ENCODE data around the gene SOX30. TPM values are rescaled to one million over a fixed set of nuclear protein-coding genes. Genes with fewer than 3 reads are reported as not detected.
"Not testable (repeated sequence)": the region's sequence is repeated elsewhere in the genome, so short reads cannot be mapped to it uniquely, and the experiment has no call there.

SOX30 gene
- not detected for total RNA-seq
- 0.57 TPM for polyA plus RNA-seq (2013, experiment 1 of 2)
- 0.50 TPM for polyA plus RNA-seq (2013, experiment 2 of 2)
- total RNA-seq = 0 to 0.54 (median 0.13) reads per million in 172 experiments

DNA sequence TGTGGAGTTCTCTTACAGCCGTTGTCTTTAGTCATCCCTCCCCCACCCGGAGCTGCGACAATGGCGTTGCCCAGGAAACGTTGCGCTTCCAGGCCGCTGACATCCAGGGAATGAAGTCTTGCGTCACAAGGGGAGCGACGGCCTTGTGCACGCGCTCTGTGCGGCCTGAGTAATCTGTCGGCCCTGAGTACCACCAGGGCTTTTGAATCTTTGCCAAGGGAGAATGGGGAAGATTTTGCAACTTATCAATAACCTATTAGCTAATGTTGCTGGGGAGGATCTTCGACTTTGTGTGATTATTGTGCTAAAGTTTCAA, at the start of gene SOX30:
Gene SOX30, minus strand, starts transcription at position 62 of the 316 bp plus-strand sequence. CDS start 360 bp downstream, outside the sequence.
- peak within 1 kb of the TSS; percentile 49 for H3K4me3 ChIP-seq (ENCODE audit: low read length)
- H3K4me1 Mint-ChIP-seq (ENCODE audit: low read depth) = peaks cover 21% of the 10 kb centered on the region
- POLR2A ChIA-PET = interaction anchor here (1.1 to 1.7 kb wide), 3 partner anchors 59 to 110 kb away, joined by 3 to 7 read pairs (median 5); partner anchors contain the start of gene THG1L
- no peak for TF ChIP-seq CTCF (IDR thresholded peaks at IDR 0.05)
- peaks cover 6% of the 10 kb centered on the region for H3K9me3 Mint-ChIP-seq
- H3K27ac ChIP-seq (ENCODE audit: low read depth in 1 of 2, low read length in 2 of 2) = peak within 1 kb of the TSS in 1 of 2 donors; percentile 13
- peaks cover 3 to 11% of the 10 kb centered on the region in 2 experiments for H3K9me3 ChIP-seq (ENCODE audit: control insufficient read depth in 1 of 2, insufficient read depth in 1 of 2, low read length in 2 of 2)
- CTCF ChIA-PET = interaction anchor here (1.6 kb wide), 1 partner anchor 76 kb away, joined by 3 read pairs; no protein-coding TSS in a partner anchor
- no peak for ATAC-seq (ENCODE audit: poor library complexity)
- peaks cover 17% of the 10 kb centered on the region for H3K4me1 ChIP-seq (ENCODE audit: insufficient read depth, low read length)
- peak within 1 kb of the TSS; percentile 81 for H3K4me3 Mint-ChIP-seq
- no peaks in the 10 kb centered on the region for H3K27me3 ChIP-seq (ENCODE audit: control insufficient read depth in 1 of 2, insufficient read depth in 2 of 2, low read length in 2 of 2)
- DNase-seq = peak in 1 of 14 experiments; percentile 0
- no peaks in the 10 kb centered on the region for H3K27me3 Mint-ChIP-seq
- H3K27ac Mint-ChIP-seq = peak within 1 kb of the TSS; percentile 78
- H3K36me3 ChIP-seq (ENCODE audit: insufficient read depth, low read length) = no peaks in the 10 kb centered on the region
- intact Hi-C loops (cut with DNase I, micrococcal nuclease) = loop anchor here (5.0 kb wide), 2 partner anchors 90 to 110 kb away; partner anchors contain the start of gene LSM11 (in 2 of the 2)
- peaks cover 25% of the 10 kb centered on the region for H3K36me3 Mint-ChIP-seq (ENCODE audit: low read depth)

GRCh38 chr5:157698674-157699073, 46.4 kb upstream of the SOX30 start:
- H3K36me3 Mint-ChIP-seq (ENCODE audit: low read depth); H3K27ac ChIP-seq (ENCODE audit: low read depth in 1 of 2, low read length in 2 of 2); H3K4me1 Mint-ChIP-seq (ENCODE audit: low read depth); H3K9me3 Mint-ChIP-seq; H3K4me3 ChIP-seq (ENCODE audit: low read length); intact Hi-C loops (cut with DNase I, micrococcal nuclease); CTCF ChIA-PET; ATAC-seq (ENCODE audit: poor library complexity); DNase-seq; H3K4me3 Mint-ChIP-seq; H3K27me3 ChIP-seq (ENCODE audit: control insufficient read depth in 1 of 2, insufficient read depth in 2 of 2, low read length in 2 of 2); H3K4me1 ChIP-seq (ENCODE audit: insufficient read depth, low read length); H3K36me3 ChIP-seq (ENCODE audit: insufficient read depth, low read length); POLR2A ChIA-PET; H3K27me3 Mint-ChIP-seq; H3K27ac Mint-ChIP-seq: not testable (repeated sequence)
- peaks cover 13 to 23% of the 10 kb centered on the region in 2 experiments for H3K9me3 ChIP-seq (ENCODE audit: control insufficient read depth in 1 of 2, insufficient read depth in 1 of 2, low read length in 2 of 2)

DNA sequence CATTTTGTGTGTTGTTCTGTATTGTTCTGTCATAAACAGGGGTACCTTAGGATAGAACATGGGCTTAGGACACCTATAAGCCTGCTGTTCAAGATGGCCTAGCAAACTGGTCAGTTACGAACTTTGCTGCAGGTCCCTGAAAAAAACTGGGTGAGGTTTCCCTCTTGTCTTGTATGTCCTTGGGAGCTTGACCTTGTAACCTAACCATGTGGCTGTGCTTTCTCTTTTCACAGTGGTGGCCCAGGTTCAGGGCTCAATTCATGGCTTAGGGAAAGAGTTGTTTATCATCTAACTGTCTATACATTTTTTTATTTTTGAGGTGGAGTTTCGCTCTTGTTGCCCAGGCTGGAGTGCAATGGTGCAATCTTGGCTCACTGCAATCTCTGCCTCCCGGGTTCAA, 43.9 kb upstream of the SOX30 start:
- intact Hi-C loops (cut with DNase I, micrococcal nuclease) = not testable (repeated sequence)

GRCh38 chr5:157693816-157694215, 41.6 kb upstream of the SOX30 start:
- CTCF ChIA-PET; H3K27me3 ChIP-seq (ENCODE audit: control insufficient read depth in 1 of 2, insufficient read depth in 2 of 2, low read length in 2 of 2); H3K4me3 ChIP-seq (ENCODE audit: low read length); H3K4me1 ChIP-seq (ENCODE audit: insufficient read depth, low read length); H3K27ac ChIP-seq (ENCODE audit: low read depth in 1 of 2, low read length in 2 of 2); H3K27ac Mint-ChIP-seq; intact Hi-C loops (cut with DNase I, micrococcal nuclease); H3K27me3 Mint-ChIP-seq; POLR2A ChIA-PET; ATAC-seq (ENCODE audit: poor library complexity); DNase-seq; H3K9me3 Mint-ChIP-seq; H3K36me3 Mint-ChIP-seq (ENCODE audit: low read depth); H3K4me3 Mint-ChIP-seq; H3K4me1 Mint-ChIP-seq (ENCODE audit: low read depth); H3K36me3 ChIP-seq (ENCODE audit: insufficient read depth, low read length): not testable (repeated sequence)
- peaks cover 17 to 23% of the 10 kb centered on the region in 2 experiments for H3K9me3 ChIP-seq (ENCODE audit: control insufficient read depth in 1 of 2, insufficient read depth in 1 of 2, low read length in 2 of 2)

More for the DNA sequence above, 43.9 kb upstream of the SOX30 start:
- H3K4me1 ChIP-seq (ENCODE audit: insufficient read depth, low read length); ATAC-seq (ENCODE audit: poor library complexity); H3K27ac ChIP-seq (ENCODE audit: low read depth in 1 of 2, low read length in 2 of 2); H3K4me3 ChIP-seq (ENCODE audit: low read length); DNase-seq; H3K27me3 Mint-ChIP-seq; H3K4me1 Mint-ChIP-seq (ENCODE audit: low read depth); CTCF ChIA-PET; H3K27me3 ChIP-seq (ENCODE audit: control insufficient read depth in 1 of 2, insufficient read depth in 2 of 2, low read length in 2 of 2); H3K36me3 ChIP-seq (ENCODE audit: insufficient read depth, low read length); H3K4me3 Mint-ChIP-seq; H3K36me3 Mint-ChIP-seq (ENCODE audit: low read depth); H3K9me3 Mint-ChIP-seq; H3K27ac Mint-ChIP-seq; POLR2A ChIA-PET: not testable (repeated sequence)
- H3K9me3 ChIP-seq (ENCODE audit: control insufficient read depth in 1 of 2, insufficient read depth in 1 of 2, low read length in 2 of 2) = peaks cover 15 to 23% of the 10 kb centered on the region in 2 experiments

Data from CD4-positive, alpha-beta T cell (primary cell).